Natural killer cell treated with Interleukin-12 subunit alpha and Interleukin-12 subunit beta and Interleukin-15 and Interleukin-18, amount 100 ng/mL, for 72 hours (primary cell): ENCODE measurements around the gene NAGK. TPM values are rescaled to one million over a fixed set of nuclear protein-coding genes. Genes with fewer than 3 reads are reported as not detected.
A peak's percentile ranks its signal among the peaks of the same experiment; 100 is the strongest.

Experiments used
- ATAC-seq, 2 donors: fragments of 150-1000 bp; cut with Tn5 transposase in 1 of 2; sonication (Bioruptor Pico), chemical (Tn5 transposase) in 1 of 2; 2 replicates each; pipeline ENCODE4 v1.10.0; 2021
- DNase-seq: peaks from one replicate; pipeline ENCODE4 v3.0.0; 2022; ENCODE audit warnings: low spot score
- H3K27ac Mint-ChIP-seq, 2 donors: 1 replicate in 1 of 2; 2 replicates in 1 of 2; pipeline ENCODE4 v1.8.0; 2022; ENCODE audit warnings: mixed read lengths in 2 of 2, mild to moderate bottlenecking in 1 of 2, moderate library complexity in 1 of 2
- H3K27me3 Mint-ChIP-seq, 2 donors: 1 replicate in 1 of 2; 2 replicates in 1 of 2; pipeline ENCODE4 v1.8.0; 2022; ENCODE audit warnings: mixed read lengths in 2 of 2
- H3K36me3 Mint-ChIP-seq: one replicate; pipeline ENCODE4 v1.8.0; 2022; ENCODE audit warnings: mixed read lengths
- H3K4me1 Mint-ChIP-seq, 2 donors: 1 replicate in 1 of 2; 2 replicates in 1 of 2; pipeline ENCODE4 v1.8.0; 2022; ENCODE audit warnings: low read depth in 2 of 2, mixed read lengths in 2 of 2, mild to moderate bottlenecking in 1 of 2
- H3K4me3 Mint-ChIP-seq: one replicate; pipeline ENCODE4 v1.8.0; 2022; ENCODE audit warnings: mixed read lengths
- H3K9me3 Mint-ChIP-seq: 2 replicates; pipeline ENCODE4 v1.8.0; 2022; ENCODE audit warnings: mixed read lengths
- total RNA-seq, 2 donors: library from RNA; stranded (reverse); gene quantifications; one replicate each; pipeline ENCODE4 v1.2.3, GENCODE V29; 2022

Gene NAGK
- total RNA-seq, 2 donors from 2014 or later: 92.9 to 104 TPM

GRCh38 chr2:71060211-71060610 lies 8.2 kb upstream of the NAGK start:
- H3K9me3 Mint-ChIP-seq: no peaks in the 10 kb centered on the region
- no peak overlapping the region for H3K27ac Mint-ChIP-seq
- H3K27me3 Mint-ChIP-seq: peaks cover 12 to 17% of the 10 kb centered on the region in 2 donors
- DNase-seq (no peak), ATAC-seq (peak in 1 of 2 donors; percentile 11)
- H3K36me3 Mint-ChIP-seq: no peaks in the 10 kb centered on the region
- H3K4me3 Mint-ChIP-seq: no peak overlapping the region
- peaks cover 0 to 7% of the 10 kb centered on the region in 2 donors for H3K4me1 Mint-ChIP-seq

GRCh38 chr2:71060871-71061270 lies 7.6 kb upstream of the NAGK start:
- DNase-seq (no peak), ATAC-seq (no peak)
- no peak overlapping the region for H3K27ac Mint-ChIP-seq
- H3K36me3 Mint-ChIP-seq: no peaks in the 10 kb centered on the region
- no peaks in the 10 kb centered on the region for H3K9me3 Mint-ChIP-seq
- no peak overlapping the region for H3K4me3 Mint-ChIP-seq
- H3K4me1 Mint-ChIP-seq: peaks cover 5 to 7% of the 10 kb centered on the region in 2 donors
- peaks cover 12 to 17% of the 10 kb centered on the region in 2 donors for H3K27me3 Mint-ChIP-seq

- no peak for ATAC-seq
- no peak overlapping the region for H3K27ac Mint-ChIP-seq
- DNase-seq: no peak
- no peaks in the 10 kb centered on the region for H3K36me3 Mint-ChIP-seq
- H3K4me1 Mint-ChIP-seq: peaks cover 13 to 18% of the 10 kb centered on the region in 2 donors
- H3K27me3 Mint-ChIP-seq: peaks cover 12 to 17% of the 10 kb centered on the region in 2 donors
- no peak overlapping the region for H3K4me3 Mint-ChIP-seq
- no peaks in the 10 kb centered on the region for H3K9me3 Mint-ChIP-seq
These were observed 5.2 kb upstream of the NAGK start for GRCh38 chr2:71063216-71063615.

- H3K9me3 Mint-ChIP-seq: no peaks in the 10 kb centered on the region
- peaks cover 21 to 27% of the 10 kb centered on the region in 2 donors for H3K4me1 Mint-ChIP-seq
- no peak overlapping the region for H3K4me3 Mint-ChIP-seq
- H3K27me3 Mint-ChIP-seq: peaks cover 11 to 12% of the 10 kb centered on the region in 2 donors
- no peak for ATAC-seq
- H3K27ac Mint-ChIP-seq: no peak overlapping the region
- no peak for DNase-seq
- H3K36me3 Mint-ChIP-seq: no peaks in the 10 kb centered on the region
These were observed 4.3 kb upstream of the NAGK start for GRCh38 chr2:71064110-71064611.

- ATAC-seq (no peak), DNase-seq (no peak)
- Mint-ChIP-seq H3K9me3 (no peaks in the 10 kb centered on the region), H3K27ac (peak overlapping the region; percentile 20 to 57), H3K36me3 (peaks cover 5% of the 10 kb centered on the region), H3K4me1 (peaks cover 29 to 35% of the 10 kb centered on the region in 2 donors), H3K4me3 (peak overlapping the region; percentile 38), H3K27me3 (peaks cover 11 to 12% of the 10 kb centered on the region in 2 donors)
These were observed 3.5 kb upstream of the NAGK start for GRCh38 chr2:71064754-71065621.

GRCh38 chr2:71066856-71067255 lies 1.6 kb upstream of the NAGK start:
- peaks cover 6 to 7% of the 10 kb centered on the region in 2 donors for H3K27me3 Mint-ChIP-seq
- peak overlapping the region; percentile 45 for H3K4me3 Mint-ChIP-seq
- DNase-seq: no peak
- H3K36me3 Mint-ChIP-seq: peaks cover 6% of the 10 kb centered on the region
- H3K9me3 Mint-ChIP-seq: no peaks in the 10 kb centered on the region
- H3K4me1 Mint-ChIP-seq: peaks cover 46 to 54% of the 10 kb centered on the region in 2 donors
- peak overlapping the region in 1 of 2 donors; percentile 95 for H3K27ac Mint-ChIP-seq
- ATAC-seq: no peak

GRCh38 chr2:71067567-71068217 lies 756 bp upstream of the NAGK start:
- ATAC-seq: peak in 1 of 2 donors; percentile 36
- Mint-ChIP-seq H3K27me3 (peaks cover 5 to 6% of the 10 kb centered on the region in 2 donors), H3K27ac (peak overlapping the region; percentile 95), H3K4me1 (peaks cover 52 to 59% of the 10 kb centered on the region in 2 donors), H3K9me3 (no peaks in the 10 kb centered on the region), H3K36me3 (peaks cover 6% of the 10 kb centered on the region), H3K4me3 (peak overlapping the region; percentile 91)
- DNase-seq: no peak

GRCh38 chr2:71069376-71069775 lies 928 bp downstream of the NAGK start:
- Mint-ChIP-seq H3K27ac (peak overlapping the region; percentile 95), H3K9me3 (no peaks in the 10 kb centered on the region), H3K27me3 (peaks cover 0 to 4% of the 10 kb centered on the region in 2 donors), H3K36me3 (peaks cover 16% of the 10 kb centered on the region), H3K4me3 (peak overlapping the region; percentile 91), H3K4me1 (peaks cover 67 to 69% of the 10 kb centered on the region in 2 donors)
- DNase-seq (no peak), ATAC-seq (no peak)

GRCh38 chr2:71070294-71071093 lies 2.0 kb downstream of the NAGK start:
- Mint-ChIP-seq H3K4me3 (peak overlapping the region; percentile 91), H3K36me3 (peaks cover 16% of the 10 kb centered on the region), H3K27ac (peak overlapping the region; percentile 95), H3K27me3 (no peaks in the 10 kb centered on the region), H3K4me1 (peaks cover 62 to 64% of the 10 kb centered on the region in 2 donors), H3K9me3 (no peaks in the 10 kb centered on the region)
- ATAC-seq (no peak), DNase-seq (no peak)

GRCh38 chr2:71071681-71072398 lies 3.4 kb downstream of the NAGK start:
- peak; percentile 79 for DNase-seq
- Mint-ChIP-seq H3K4me1 (peaks cover 62% of the 10 kb centered on the region in 2 donors), H3K27ac (peak overlapping the region; percentile 79 to 89), H3K9me3 (no peaks in the 10 kb centered on the region), H3K36me3 (peaks cover 16% of the 10 kb centered on the region), H3K27me3 (no peaks in the 10 kb centered on the region), H3K4me3 (peak overlapping the region; percentile 90)
- peak; percentile 4 to 16 for ATAC-seq

GRCh38 chr2:71072492-71072891 lies 4.0 kb downstream of the NAGK start:
- Mint-ChIP-seq H3K27ac (peak overlapping the region; percentile 79 to 89), H3K4me1 (peaks cover 58 to 61% of the 10 kb centered on the region in 2 donors), H3K36me3 (peaks cover 21% of the 10 kb centered on the region), H3K9me3 (no peaks in the 10 kb centered on the region), H3K4me3 (peak overlapping the region; percentile 90), H3K27me3 (no peaks in the 10 kb centered on the region)
- no peak for ATAC-seq
- DNase-seq: no peak

GRCh38 chr2:71073475-71073874 lies 5.0 kb downstream of the NAGK start:
- no peak overlapping the region for H3K4me3 Mint-ChIP-seq
- ATAC-seq (no peak), DNase-seq (no peak)
- H3K9me3 Mint-ChIP-seq: no peaks in the 10 kb centered on the region
- peaks cover 48 to 51% of the 10 kb centered on the region in 2 donors for H3K4me1 Mint-ChIP-seq
- no peaks in the 10 kb centered on the region for H3K27me3 Mint-ChIP-seq
- H3K27ac Mint-ChIP-seq: peak overlapping the region in 1 of 2 donors; percentile 66
- H3K36me3 Mint-ChIP-seq: peaks cover 22% of the 10 kb centered on the region
